ENCODE measurements around the gene NUMA1.
A peak's percentile ranks its signal among the peaks of the same experiment; 100 is the strongest.

The NUMA1 gene

GRCh38 chr11:72102946-72103753, 22.8 kb upstream of the NUMA1 start, which contains the start of gene LAMTOR1:
Gene LAMTOR1, minus strand, starts transcription at chr11:72103297. Its CDS starts 73 bp downstream, at chr11:72103224.
- DNase-seq (ENCODE audit: low read depth in 2 of 2): peak; percentile 95

- DNase-seq (ENCODE audit: low read depth in 2 of 2): no peak
Measured at GRCh38 chr11:72102631-72102945, 22.2 kb upstream of the NUMA1 start.

DNA sequence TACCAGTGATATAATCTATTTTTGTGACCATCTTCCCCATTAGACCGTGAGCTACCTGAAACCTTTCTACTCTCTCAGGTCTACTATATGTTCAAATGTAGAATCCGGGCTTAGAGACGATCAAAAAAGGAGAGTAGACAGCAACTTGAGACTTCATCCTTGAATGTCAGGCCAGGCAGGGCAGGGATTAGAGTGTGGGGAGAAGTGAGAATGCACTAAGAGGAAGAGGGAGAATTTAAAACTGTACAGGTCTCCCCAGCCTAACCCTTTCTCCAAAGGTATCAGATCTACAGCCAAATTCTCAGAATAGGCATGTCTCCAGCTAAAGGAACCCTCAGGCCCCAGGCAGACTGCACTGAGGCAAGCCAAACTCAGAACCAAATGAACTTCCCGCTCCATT, 21.8 kb upstream of the NUMA1 start:
- DNase-seq (ENCODE audit: low read depth in 2 of 2): no peak

- DNase-seq (ENCODE audit: low read depth in 2 of 2): no peak
Measured at GRCh38 chr11:72100462-72100861, 20.1 kb upstream of the NUMA1 start.

DNA sequence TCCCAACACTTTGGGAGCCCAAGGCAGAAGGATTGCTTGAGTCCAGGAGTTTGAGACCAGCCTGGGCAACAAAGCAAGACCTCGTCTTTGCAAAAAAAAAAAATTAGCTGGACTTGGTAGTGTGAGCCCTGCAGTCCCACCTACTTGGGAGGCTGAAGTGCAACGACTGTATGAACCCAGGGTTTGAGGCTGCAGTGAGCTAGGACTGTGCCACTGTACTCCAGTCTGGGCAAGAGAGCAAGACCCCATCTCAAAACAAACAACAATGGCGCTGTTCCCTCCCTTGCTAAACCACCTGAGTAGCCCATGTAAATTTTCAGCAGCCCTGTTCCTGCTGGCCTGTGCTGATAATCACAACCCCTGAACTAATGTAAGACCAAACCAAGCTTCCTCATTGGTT, 19.7 kb upstream of the NUMA1 start:
- no peak for DNase-seq (ENCODE audit: low read depth in 2 of 2)

DNA sequence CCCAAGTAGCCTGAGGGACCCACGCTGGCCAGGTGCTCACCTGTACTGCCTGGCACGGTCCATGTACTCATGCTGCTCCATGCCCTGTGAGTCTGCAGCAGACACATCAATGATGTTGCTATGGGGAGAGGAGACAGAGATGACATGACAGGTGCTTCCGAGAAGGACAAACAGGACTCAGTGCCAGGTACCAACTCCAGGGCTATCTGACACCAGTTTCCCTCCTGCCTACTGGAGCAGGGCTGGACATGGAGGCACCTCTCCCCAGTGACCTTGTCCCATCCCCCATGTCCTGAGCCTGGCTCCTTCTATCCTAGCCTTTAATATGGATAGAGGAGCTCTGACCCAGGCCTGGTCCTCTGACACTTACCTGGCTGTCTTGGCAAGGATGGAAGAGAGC, 18.4 kb upstream of the NUMA1 start:
- DNase-seq (ENCODE audit: low read depth in 2 of 2): no peak

GRCh38 chr11:72091292-72091691, 10.9 kb upstream of the NUMA1 start:
- DNase-seq (ENCODE audit: low read depth in 2 of 2): peak; percentile 31 to 35

DNA sequence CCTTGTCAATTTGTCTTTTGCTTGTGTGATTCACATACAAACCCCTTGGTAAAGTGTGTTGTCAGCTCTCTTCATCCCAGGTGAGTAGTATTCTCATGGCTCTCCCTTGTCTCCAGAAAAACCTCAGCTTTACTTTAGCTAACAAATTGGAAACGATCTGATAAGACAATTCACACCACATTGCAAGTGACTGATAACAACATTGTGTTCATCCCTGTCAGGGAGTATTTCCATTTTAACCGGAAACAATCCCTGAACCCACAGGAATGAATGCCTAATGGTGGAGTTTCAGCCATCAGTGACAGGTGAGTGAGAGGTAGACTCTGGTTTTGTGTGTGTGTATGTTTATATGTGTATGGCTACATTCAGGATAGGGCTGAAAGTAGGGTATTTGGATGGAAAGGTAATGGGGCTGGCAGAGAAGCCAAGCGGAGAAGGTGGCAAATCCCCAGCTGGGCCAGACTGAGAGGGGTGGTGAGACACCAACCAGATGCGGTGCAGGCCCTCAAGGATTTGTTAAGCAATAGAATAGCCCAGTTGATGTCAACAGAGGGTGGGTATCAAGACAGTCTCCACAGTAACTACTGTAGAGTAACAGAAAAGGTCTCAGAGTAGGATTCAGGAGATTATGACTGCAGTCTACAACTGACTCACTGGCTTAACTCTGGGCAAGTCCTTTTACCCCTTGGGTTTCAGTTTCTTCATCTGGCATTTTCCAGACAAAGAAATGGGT, 7.9 kb upstream of the NUMA1 start:
- DNase-seq (ENCODE audit: low read depth in 2 of 2): no peak

DNA sequence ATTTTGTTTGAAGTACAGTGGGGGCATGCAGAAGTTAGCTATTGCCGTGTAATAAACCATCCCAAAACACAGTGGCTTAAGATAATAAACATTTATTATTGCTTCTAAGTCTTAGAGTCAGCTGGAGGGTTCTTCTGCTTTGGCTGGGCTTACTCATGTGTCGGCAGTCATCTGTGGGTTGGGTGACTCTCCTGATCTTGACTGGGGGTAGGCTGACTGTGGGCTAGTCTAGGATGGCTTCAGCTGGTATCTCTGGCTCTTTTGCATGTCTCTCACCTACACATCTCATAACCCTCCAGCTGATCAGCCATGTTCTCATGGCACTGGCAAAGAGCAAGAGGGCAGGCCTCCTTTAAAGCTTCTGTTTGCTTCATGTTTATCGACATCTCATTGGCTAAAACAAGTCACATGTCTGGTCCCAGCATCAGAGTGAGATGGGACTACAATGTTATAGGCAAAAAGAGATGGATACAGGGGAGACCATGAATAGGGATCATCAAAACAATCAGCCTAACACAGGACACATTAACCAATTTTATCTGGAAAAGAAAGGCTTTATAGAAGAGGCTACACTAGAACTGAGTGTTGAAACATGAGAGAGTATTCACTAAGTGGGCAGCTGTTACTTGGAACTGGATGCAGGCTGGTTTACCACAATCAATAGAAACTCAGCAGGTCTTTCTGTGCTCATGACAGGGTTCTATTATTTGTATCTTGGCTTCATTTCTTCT, 5.4 kb upstream of the NUMA1 start:
- DNase-seq (ENCODE audit: low read depth in 2 of 2): no peak

- no peak for DNase-seq (ENCODE audit: low read depth in 2 of 2)
Measured at GRCh38 chr11:72084965-72085364, 4.6 kb upstream of the NUMA1 start.

GRCh38 chr11:72084076-72084475, 3.7 kb upstream of the NUMA1 start:
- no peak for DNase-seq (ENCODE audit: low read depth in 2 of 2)

GRCh38 chr11:72083414-72083813, 3.1 kb upstream of the NUMA1 start:
- no peak for DNase-seq (ENCODE audit: low read depth in 2 of 2)

DNA sequence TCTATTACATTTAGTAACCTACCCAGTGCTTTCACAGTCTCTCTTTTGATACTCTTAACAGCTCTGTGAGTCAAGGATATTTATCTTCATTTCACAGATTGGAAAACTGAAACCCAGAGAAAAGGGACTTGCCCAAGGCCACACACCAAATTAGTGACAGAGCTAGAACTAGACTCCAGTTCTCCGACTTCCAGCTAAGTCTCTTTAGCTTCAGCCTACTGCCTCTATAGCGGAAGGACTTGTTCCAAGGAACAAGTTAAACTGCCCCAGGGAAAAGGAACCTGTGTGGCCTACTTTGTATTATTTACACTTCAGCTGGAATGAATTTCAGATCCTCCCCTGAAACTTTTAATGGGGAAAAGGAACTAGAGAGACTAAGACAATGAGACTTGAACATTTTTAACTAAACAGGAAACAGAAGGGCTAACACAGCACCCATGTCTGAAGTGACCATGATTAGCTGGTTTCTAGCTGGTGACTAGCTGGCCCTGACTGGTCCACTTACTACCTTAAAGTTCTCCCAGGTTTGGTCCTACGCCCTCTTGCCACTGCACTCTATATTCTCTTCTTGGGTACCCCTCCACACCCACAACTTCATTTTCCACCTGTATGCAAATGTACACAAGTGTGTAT, 1.6 kb upstream of the NUMA1 start:
- no peak for DNase-seq (ENCODE audit: low read depth in 2 of 2)

DNA sequence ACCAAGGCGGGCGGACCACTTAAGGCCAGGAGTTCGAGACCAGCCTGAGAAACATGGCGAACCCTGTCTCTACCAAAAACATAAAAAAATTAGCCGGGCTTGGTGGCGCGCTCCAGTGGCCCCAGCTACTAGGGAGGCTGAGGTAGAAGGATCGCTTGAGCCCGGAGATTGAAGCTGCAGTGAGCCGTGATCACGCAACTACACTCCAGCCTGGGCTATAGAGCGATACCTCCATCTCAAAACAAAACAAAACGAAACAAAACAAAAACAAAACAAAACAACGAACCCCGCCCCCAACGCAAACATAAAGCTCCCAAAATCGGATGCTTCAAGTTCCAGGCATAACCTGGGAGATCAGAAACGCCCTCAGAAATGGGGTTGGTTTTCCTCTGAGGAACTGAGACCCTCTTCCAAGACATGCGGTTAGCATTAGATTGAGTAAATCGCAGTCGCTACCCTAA, 872 bp upstream of the NUMA1 start:
- no peak for DNase-seq (ENCODE audit: low read depth in 2 of 2)

- DNase-seq (ENCODE audit: low read depth in 2 of 2): no peak
Measured at GRCh38 chr11:72079819-72080325, 470 bp downstream of the NUMA1 start.

DNA sequence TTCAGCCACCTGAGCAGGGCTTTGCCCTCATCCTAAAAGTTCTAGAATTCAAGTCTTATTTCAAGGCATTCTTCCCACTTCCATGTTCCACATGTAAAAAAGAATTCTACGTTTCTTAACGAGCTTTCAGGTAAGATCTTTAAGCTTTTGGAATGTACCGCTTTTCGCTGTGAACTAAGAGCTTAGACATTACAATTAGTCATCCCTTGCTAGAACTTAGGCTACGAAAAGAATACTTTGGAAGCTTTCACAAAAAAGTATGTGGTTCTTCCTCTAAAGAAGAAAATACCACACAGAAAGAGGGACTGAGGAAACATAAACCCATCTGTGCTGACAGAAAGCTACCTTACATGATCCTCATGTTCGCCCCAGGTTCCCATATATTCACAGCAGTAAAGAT, 1.9 kb downstream of the NUMA1 start:
- no peak for DNase-seq (ENCODE audit: low read depth in 2 of 2)

DNA sequence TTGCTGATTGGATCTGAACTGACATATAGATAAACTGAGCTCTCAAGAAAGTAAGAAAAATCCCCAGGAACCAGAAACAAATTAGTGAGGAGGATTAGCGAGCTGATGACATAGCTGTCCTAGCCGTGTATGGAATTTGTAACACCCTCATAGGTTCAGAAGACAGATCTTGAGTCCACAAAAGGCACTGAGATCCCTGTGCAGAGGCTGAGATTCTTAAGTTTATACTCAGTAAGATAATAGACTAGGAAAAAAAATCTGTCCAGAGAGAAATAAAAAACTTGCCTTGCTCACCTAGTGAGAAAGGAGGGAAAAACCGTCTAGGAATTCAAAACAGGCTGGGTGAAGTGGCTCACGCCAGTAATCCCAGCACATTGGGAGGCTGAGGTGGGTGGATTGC, 4.6 kb downstream of the NUMA1 start:
- DNase-seq (ENCODE audit: low read depth in 2 of 2): no peak

DNA sequence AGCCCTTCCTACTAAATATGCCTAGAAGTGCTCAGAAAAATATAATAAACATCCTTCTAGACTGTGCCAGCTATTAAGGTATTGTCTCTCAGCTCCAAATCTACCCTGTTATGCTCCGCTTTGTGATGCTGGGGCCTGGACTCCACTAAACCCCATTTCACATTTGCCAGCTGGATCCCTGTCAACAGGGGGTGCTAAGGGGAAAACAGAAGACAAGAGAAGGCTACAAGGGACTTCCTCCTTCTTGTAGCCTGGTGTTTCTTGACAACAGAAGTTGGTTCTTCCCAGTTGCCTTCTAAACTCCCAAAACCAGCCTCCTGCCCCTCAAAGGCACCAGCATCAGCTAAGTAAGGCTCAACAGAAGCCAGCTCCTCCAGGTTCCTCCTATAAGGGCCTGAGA, 5.2 kb downstream of the NUMA1 start:
- no peak for DNase-seq (ENCODE audit: low read depth in 2 of 2)

GRCh38 chr11:72072348-72072747, 8.0 kb downstream of the NUMA1 start:
- DNase-seq (ENCODE audit: low read depth in 2 of 2): no peak

GRCh38 chr11:72070491-72070890, 9.9 kb downstream of the NUMA1 start:
- no peak for DNase-seq (ENCODE audit: low read depth in 2 of 2)

DNA sequence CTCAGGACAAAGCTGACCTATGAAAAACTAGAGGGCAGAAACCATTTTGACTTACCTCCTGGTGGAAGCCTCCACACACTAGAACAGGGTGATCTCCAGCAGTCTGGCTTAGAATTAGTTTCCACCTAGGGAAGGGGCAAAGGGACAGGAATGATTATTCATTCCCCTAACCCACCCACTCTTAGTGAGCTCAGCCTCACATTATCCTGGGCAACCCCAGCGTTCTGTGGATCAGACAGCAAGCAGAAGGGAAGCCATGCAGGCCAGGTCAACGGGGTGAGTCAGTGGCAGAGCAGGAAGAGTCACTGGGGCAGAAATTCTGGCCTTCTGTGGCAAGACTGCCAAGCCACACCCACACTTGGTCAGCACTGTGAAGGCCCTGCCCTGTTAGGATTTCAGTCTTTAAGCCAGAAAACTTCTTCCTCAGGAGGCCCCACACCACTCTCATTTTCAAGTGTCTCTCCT, 10.5 kb downstream of the NUMA1 start:
- DNase-seq (ENCODE audit: low read depth in 2 of 2): no peak

GRCh38 chr11:72069200-72069599, 11.1 kb downstream of the NUMA1 start:
- no peak for DNase-seq (ENCODE audit: low read depth in 2 of 2)

All from activated CD8-positive, alpha-beta memory T cell treated with anti-CD3 and anti-CD28 coated beads for 4 hours (primary cell).